Tibial nerve (tissue), 3 donors: ENCODE measurements around the gene EFHD2.
"Not testable (repeated sequence)": the region's sequence is repeated elsewhere in the genome, so short reads cannot be mapped to it uniquely, and the experiment has no call there.

ENCODE experiments used
- CTCF ChIP-seq, 5 experiments: fragments of 200-600 bp in 3 of 5; fragments of 450-650 bp in 2 of 5; sonication (generic) in 3 of 5; IDR thresholded peaks; one replicate each; pipeline ENCODE4 v1.5.1; 2016 to 2019; ENCODE audit warnings: antibody characterized with exemption in 5 of 5, mild to moderate bottlenecking in 3 of 5, moderate library complexity in 2 of 5
- POLR2A ChIP-seq, 2 donors: fragments of 450-650 bp; IDR thresholded peaks; one replicate each; pipeline ENCODE4 v1.6.1; 2017; ENCODE audit warnings: antibody characterized with exemption in 2 of 2, mild to moderate bottlenecking in 2 of 2, moderate library complexity in 2 of 2

DNA sequence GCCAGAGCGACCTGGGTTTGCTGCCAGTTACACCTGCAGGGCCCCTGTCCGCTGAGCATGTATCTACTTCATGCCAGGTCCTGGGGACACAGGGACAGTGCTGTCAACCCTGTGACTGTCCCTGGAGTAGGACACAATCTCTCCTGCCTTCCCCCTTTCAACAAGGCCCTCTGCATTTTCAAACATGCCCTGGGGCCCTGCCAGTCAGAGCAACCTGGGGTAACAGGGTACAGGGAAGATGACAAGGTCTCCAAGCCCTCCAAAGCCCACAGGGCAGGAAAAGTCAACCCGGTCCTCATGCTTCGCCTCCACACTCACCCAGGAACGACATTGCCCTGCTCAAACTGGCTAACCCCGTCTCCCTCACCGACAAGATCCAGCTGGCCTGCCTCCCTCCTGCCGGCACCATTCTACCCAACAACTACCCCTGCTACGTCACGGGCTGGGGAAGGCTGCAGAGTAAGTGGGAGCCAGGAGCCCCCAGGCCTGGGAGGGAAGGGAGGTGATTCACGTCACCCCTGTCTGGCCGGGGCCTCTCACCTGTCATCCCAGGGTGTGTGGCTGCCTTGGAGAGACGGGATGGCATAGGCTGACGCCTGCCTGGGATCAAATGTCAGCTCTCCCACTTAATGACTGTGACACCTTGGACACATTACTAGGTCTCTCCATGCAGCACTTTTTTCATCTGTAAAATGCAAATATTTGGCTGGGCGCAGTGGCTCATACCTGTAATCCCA is 53.5 kb downstream of the EFHD2 start:
- TF ChIP-seq CTCF, POLR2A (IDR thresholded peaks at IDR 0.05): not testable (repeated sequence)
